ENCODE data around the gene PEMT. TPM values are rescaled to one million over a fixed set of nuclear protein-coding genes. Genes with fewer than 3 reads are reported as not detected.

PEMT gene
- total RNA-seq, 2 donors from 2014 or later, result 27.8 to 37.7 TPM

- no peak for DNase-seq (ENCODE audit: low spot score)
- no peak overlapping the region for H3K4me3 ChIP-seq
- no peak for TF ChIP-seq CTCF (IDR thresholded peaks at IDR 0.05)
- H3K9me3 ChIP-seq, result no peaks in the 10 kb centered on the region
- no peaks in the 10 kb centered on the region for H3K36me3 ChIP-seq
- peaks cover 0 to 39% of the 10 kb centered on the region in 2 donors for H3K4me1 ChIP-seq
- no peaks in the 10 kb centered on the region for H3K27me3 ChIP-seq
- peak overlapping the region; percentile 75 to 87 for H3K27ac ChIP-seq
These were observed 65.6 kb downstream of the PEMT start for GRCh38 chr17:17525956-17526355.

DNA sequence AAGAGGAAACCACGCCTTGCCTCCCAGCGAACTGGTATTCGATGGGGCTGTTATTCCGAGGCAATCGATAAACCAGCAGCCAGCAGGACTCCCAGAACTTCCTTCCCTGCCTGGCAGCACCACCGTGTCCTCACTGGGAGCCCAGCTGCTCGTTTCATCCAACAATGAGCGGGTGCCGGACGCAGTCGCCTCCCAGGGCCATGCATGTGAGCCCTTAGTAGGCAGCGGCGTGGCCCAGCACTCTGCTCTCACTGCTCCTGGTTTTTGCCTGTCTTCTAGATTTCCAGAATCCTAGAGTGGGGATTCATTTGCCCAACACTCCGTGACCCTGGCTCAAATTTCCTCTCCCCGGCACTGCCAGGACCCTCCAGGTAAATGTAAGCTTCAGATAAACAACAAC is 66.2 kb downstream of the PEMT start:
- H3K27me3 ChIP-seq, result no peaks in the 10 kb centered on the region
- peak overlapping the region; percentile 75 to 87 for H3K27ac ChIP-seq
- H3K4me3 ChIP-seq, result no peak overlapping the region
- DNase-seq (ENCODE audit: low spot score), result no peak
- no peak for TF ChIP-seq CTCF (IDR thresholded peaks at IDR 0.05)
- H3K36me3 ChIP-seq, result no peaks in the 10 kb centered on the region
- peaks cover 0 to 39% of the 10 kb centered on the region in 2 donors for H3K4me1 ChIP-seq
- no peaks in the 10 kb centered on the region for H3K9me3 ChIP-seq

- Histone ChIP-seq H3K36me3 (no peaks in the 10 kb centered on the region), H3K4me3 (no peak overlapping the region), H3K27ac (no peak overlapping the region), H3K4me1 (peaks cover 0 to 32% of the 10 kb centered on the region in 2 donors), H3K9me3 (no peaks in the 10 kb centered on the region), H3K27me3 (no peaks in the 10 kb centered on the region)
- no peak for TF ChIP-seq CTCF (IDR thresholded peaks at IDR 0.05)
- DNase-seq (ENCODE audit: low spot score), result no peak
These were observed 67.6 kb downstream of the PEMT start for GRCh38 chr17:17523731-17524490.

GRCh38 chr17:17523001-17523730 is 68.3 kb downstream of the PEMT start:
- peaks cover 0 to 25% of the 10 kb centered on the region in 2 donors for H3K4me1 ChIP-seq
- H3K27me3 ChIP-seq, result no peaks in the 10 kb centered on the region
- H3K27ac ChIP-seq, result no peak overlapping the region
- no peak for DNase-seq (ENCODE audit: low spot score)
- no peaks in the 10 kb centered on the region for H3K36me3 ChIP-seq
- TF ChIP-seq CTCF (IDR thresholded peaks at IDR 0.05), result no peak
- no peak overlapping the region for H3K4me3 ChIP-seq
- H3K9me3 ChIP-seq, result no peaks in the 10 kb centered on the region

DNA sequence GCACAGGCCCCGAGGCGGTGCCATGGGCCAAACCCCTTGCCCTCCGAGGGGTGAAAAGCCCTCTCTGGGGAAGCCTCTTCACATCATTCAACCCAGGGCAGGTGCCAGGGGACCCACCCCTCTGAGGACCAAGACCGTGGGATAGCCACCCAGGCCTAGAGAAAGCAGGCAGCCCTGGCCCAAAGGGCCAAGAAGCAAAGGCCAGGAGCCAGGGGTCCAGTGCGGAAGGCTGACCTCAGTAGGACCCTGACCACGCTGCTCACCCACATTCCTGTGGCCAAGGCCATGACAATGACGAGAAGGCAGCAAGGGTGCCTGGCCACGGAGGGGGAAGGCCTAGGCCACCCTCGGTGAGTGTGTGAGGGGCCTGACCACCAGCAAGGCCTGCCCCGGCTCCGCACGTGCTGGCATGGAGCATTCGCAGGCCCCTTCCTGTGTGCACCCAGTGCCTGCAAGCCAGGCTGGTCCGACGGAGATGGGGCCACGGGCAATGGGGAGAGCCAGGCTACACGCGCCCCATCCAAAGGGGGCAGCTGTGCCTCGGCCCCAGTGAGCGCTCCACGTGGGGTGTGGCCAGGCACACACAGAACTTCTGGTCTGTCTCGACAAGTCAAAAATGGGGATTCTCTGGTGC is 70.8 kb downstream of the PEMT start:
- no peak for DNase-seq (ENCODE audit: low spot score)
- H3K9me3 ChIP-seq, result no peaks in the 10 kb centered on the region
- no peaks in the 10 kb centered on the region for H3K36me3 ChIP-seq
- H3K4me1 ChIP-seq, result peaks cover 0 to 1% of the 10 kb centered on the region in 2 donors
- H3K4me3 ChIP-seq, result no peak overlapping the region
- TF ChIP-seq CTCF (IDR thresholded peaks at IDR 0.05), result no peak
- H3K27ac ChIP-seq, result no peak overlapping the region
- H3K27me3 ChIP-seq, result no peaks in the 10 kb centered on the region

All from right atrium auricular region (tissue), 2 donors.